ENCODE results near the gene KIF27.

KIF27 gene

GRCh38 chr9:83959061-83959460 is 37.8 kb upstream of the KIF27 start:
- H3K79me2 ChIP-seq (ENCODE audit: insufficient read depth, low read length), result no peaks in the 10 kb centered on the region
- no peaks in the 10 kb centered on the region for H4K20me1 ChIP-seq (ENCODE audit: insufficient read depth, low read length)
- no peaks in the 10 kb centered on the region for H3F3A ChIP-seq (ENCODE audit: insufficient read depth, low read length)
- H3K4me2 ChIP-seq (ENCODE audit: low read length), result peak overlapping the region; percentile 65; the same call in 1 of the 2 replicates
- peaks cover 33% of the 10 kb centered on the region for H3K4me1 ChIP-seq (ENCODE audit: insufficient read depth, low read length, severe bottlenecking)
- no peaks in the 10 kb centered on the region for H3K36me3 ChIP-seq (ENCODE audit: insufficient read depth, low read length)
- H3K27me3 ChIP-seq (ENCODE audit: insufficient read depth, low read length), result no peaks in the 10 kb centered on the region
- TF ChIP-seq CTCF (IDR thresholded peaks at IDR 0.05; ENCODE audit: low read length), result no peak
- TF ChIP-seq EZH2 (IDR thresholded peaks at IDR 0.05; ENCODE audit: borderline replicate concordance, low read length), result no peak
- no peak overlapping the region for H3K27ac ChIP-seq (ENCODE audit: low read depth, low read length, poor library complexity, severe bottlenecking)
- no peaks in the 10 kb centered on the region for H3K9me2 ChIP-seq (ENCODE audit: low read depth, low read length)
- H3K9me3 ChIP-seq (ENCODE audit: low read length), result no peaks in the 10 kb centered on the region
- no peak overlapping the region for H3K9ac ChIP-seq (ENCODE audit: low read length)
- H3K4me3 ChIP-seq (ENCODE audit: low read depth, low read length, poor library complexity, severe bottlenecking), result no peak overlapping the region
- no peak overlapping the region for H2AFZ ChIP-seq (ENCODE audit: low read length)

GRCh38 chr9:83957248-83957513 is 35.9 kb upstream of the KIF27 start:
- Histone ChIP-seq H3K4me1 (ENCODE audit: insufficient read depth, low read length, severe bottlenecking) (peaks cover 33% of the 10 kb centered on the region), H3F3A (ENCODE audit: insufficient read depth, low read length) (no peaks in the 10 kb centered on the region), H3K27ac (ENCODE audit: low read depth, low read length, poor library complexity, severe bottlenecking) (no peak overlapping the region), H3K9ac (ENCODE audit: low read length) (peak overlapping the region; percentile 85), H3K4me3 (ENCODE audit: low read depth, low read length, poor library complexity, severe bottlenecking) (peak overlapping the region; percentile 76), H3K9me3 (ENCODE audit: low read length) (no peaks in the 10 kb centered on the region), H3K4me2 (ENCODE audit: low read length) (peak overlapping the region; percentile 76), H4K20me1 (ENCODE audit: insufficient read depth, low read length) (no peaks in the 10 kb centered on the region), H3K27me3 (ENCODE audit: insufficient read depth, low read length) (no peaks in the 10 kb centered on the region), H3K79me2 (ENCODE audit: insufficient read depth, low read length) (no peaks in the 10 kb centered on the region), H3K36me3 (ENCODE audit: insufficient read depth, low read length) (peaks cover under 1% of the 10 kb centered on the region; the same call in 1 of the 2 replicates), H2AFZ (ENCODE audit: low read length) (no peak overlapping the region; the same call in 1 of the 2 replicates), H3K9me2 (ENCODE audit: low read depth, low read length) (no peaks in the 10 kb centered on the region)
- no peak for TF ChIP-seq EZH2 (IDR thresholded peaks at IDR 0.05; ENCODE audit: borderline replicate concordance, low read length)
- no peak for TF ChIP-seq CTCF (IDR thresholded peaks at IDR 0.05; ENCODE audit: low read length)

GRCh38 chr9:83956436-83957247 is 35.4 kb upstream of the KIF27 start:
- no peaks in the 10 kb centered on the region for H3K9me3 ChIP-seq (ENCODE audit: low read length)
- H3K4me1 ChIP-seq (ENCODE audit: insufficient read depth, low read length, severe bottlenecking), result peaks cover 33% of the 10 kb centered on the region
- H4K20me1 ChIP-seq (ENCODE audit: insufficient read depth, low read length), result no peaks in the 10 kb centered on the region
- no peaks in the 10 kb centered on the region for H3K79me2 ChIP-seq (ENCODE audit: insufficient read depth, low read length)
- peak overlapping the region; percentile 42 for H2AFZ ChIP-seq (ENCODE audit: low read length)
- TF ChIP-seq CTCF (IDR thresholded peaks at IDR 0.05; ENCODE audit: low read length) (no peak), EZH2 (IDR thresholded peaks at IDR 0.05; ENCODE audit: borderline replicate concordance, low read length) (no peak)
- H3F3A ChIP-seq (ENCODE audit: insufficient read depth, low read length), result no peaks in the 10 kb centered on the region
- no peak overlapping the region for H3K27ac ChIP-seq (ENCODE audit: low read depth, low read length, poor library complexity, severe bottlenecking)
- peak overlapping the region; percentile 76 for H3K4me3 ChIP-seq (ENCODE audit: low read depth, low read length, poor library complexity, severe bottlenecking)
- H3K4me2 ChIP-seq (ENCODE audit: low read length), result peak overlapping the region; percentile 76
- H3K9ac ChIP-seq (ENCODE audit: low read length), result peak overlapping the region; percentile 85
- no peaks in the 10 kb centered on the region for H3K27me3 ChIP-seq (ENCODE audit: insufficient read depth, low read length)
- no peaks in the 10 kb centered on the region for H3K9me2 ChIP-seq (ENCODE audit: low read depth, low read length)
- peaks cover 4% of the 10 kb centered on the region; the same call in 1 of the 2 replicates for H3K36me3 ChIP-seq (ENCODE audit: insufficient read depth, low read length)

All from OCI-LY1 (cell line).